Right lobe of liver (tissue), 6 donors: ENCODE measurements around the gene SETMAR. TPM values are rescaled to one million over a fixed set of nuclear protein-coding genes. Genes with fewer than 3 reads are reported as not detected.

Source experiments
- ATAC-seq, 4 donors: fragments of 200-7000 bp; cut with Tn5 transposase; one replicate each; pipeline ENCODE4 v1.9.1; 2020; ENCODE audit warnings: mild to moderate bottlenecking in 4 of 4, moderate library complexity in 4 of 4
- DNase-seq, 3 donors: peaks; one replicate each; pipeline ENCODE4 v3.0.0-alpha.2; 2020
- H3K27ac ChIP-seq, 3 donors: fragments of 200-600 bp; one replicate each; pipeline ENCODE4 v1.8.0; 2022
- H3K27me3 ChIP-seq, 2 donors: fragments of 200-600 bp; one replicate each; pipeline ENCODE4 v1.8.0; 2022
- H3K36me3 ChIP-seq, 4 donors: fragments of 200-600 bp; sonication (generic) in 1 of 4; one replicate each; pipeline versions ENCODE4 v1.5.1 to v1.8.0; 2017 to 2022; ENCODE audit warnings: control low read depth in 1 of 4
- H3K4me1 ChIP-seq, 4 donors: fragments of 200-600 bp; sonication (generic) in 1 of 4; one replicate each; pipeline versions ENCODE4 v1.5.1 to v1.8.0; 2017 to 2022; ENCODE audit warnings: control low read depth in 1 of 4
- H3K4me3 ChIP-seq, 3 donors: fragments of 200-600 bp; one replicate each; pipeline ENCODE4 v1.8.0; 2022
- H3K9me3 ChIP-seq, 4 donors: fragments of 200-600 bp; sonication (generic) in 1 of 4; one replicate each; pipeline versions ENCODE4 v1.5.1 to v1.8.0; 2017 to 2022; ENCODE audit warnings: control low read depth in 1 of 4
- POLR2A ChIP-seq: fragments of 450-650 bp; IDR thresholded peaks from one replicate; pipeline ENCODE4 v1.6.1; 2017; ENCODE audit warnings: antibody characterized with exemption, mild to moderate bottlenecking
- WGBS: methylation state at CpG from one replicate; pipeline ENCODE4 v1.1.6; 2018; ENCODE audit warnings: low coverage, low lambda C conversion rate; ENCODE audit not compliant: insufficient coverage; ENCODE audit errors: missing lambda C conversion rate; 5-methylcytosine and 5-hydroxymethylcytosine counted together
- intact Hi-C, 2 donors: fragments of 100-400 bp; cut with DNase I; formaldehyde crosslinking; loops; one replicate each; pipeline versions ENCODE4 v1.11.2 to v1.14.1; 2022
- total RNA-seq, 6 experiments: library from RNA; depleted of rRNA in 2 of 6; stranded (reverse); fragments of >200 nt in 2 of 6; fragmentation: NEBNext Ultra II Directional in 3 of 6; extraction: Animal tissue kit (Norgen Biotek cat#: 25700) in 3 of 6; gene quantifications; one replicate each; pipeline versions ENCODE4 v1.1.0 to v1.2.4, GENCODE V29; 2016 to 2023
- TF ChIP-seq, protein P1 (sequence below), 4 donors: fragments of 200-600 bp in 3 of 4; fragments of 450-650 bp in 1 of 4; IDR thresholded peaks; one replicate each; pipeline versions ENCODE4 v1.5.1 to v1.8.0; 2016 to 2022; ENCODE audit warnings: antibody characterized with exemption in 4 of 4, mild to moderate bottlenecking in 2 of 4
- donor health status: DM: no; HTN: yes; CAD: no.
- donor health status: DM: no; HTN: no; CAD: no.
- donor health status: DM: no; HTN: no; CAD: no.
- donor health status: DM: no; HTN: yes; CAD: no.
- donor health status: DM: no; HTN: yes; CAD: no.

SETMAR gene
- total RNA-seq, 6 experiments from 2014 or later = 5.7 to 8.9 (median 7.0) TPM

DNA sequence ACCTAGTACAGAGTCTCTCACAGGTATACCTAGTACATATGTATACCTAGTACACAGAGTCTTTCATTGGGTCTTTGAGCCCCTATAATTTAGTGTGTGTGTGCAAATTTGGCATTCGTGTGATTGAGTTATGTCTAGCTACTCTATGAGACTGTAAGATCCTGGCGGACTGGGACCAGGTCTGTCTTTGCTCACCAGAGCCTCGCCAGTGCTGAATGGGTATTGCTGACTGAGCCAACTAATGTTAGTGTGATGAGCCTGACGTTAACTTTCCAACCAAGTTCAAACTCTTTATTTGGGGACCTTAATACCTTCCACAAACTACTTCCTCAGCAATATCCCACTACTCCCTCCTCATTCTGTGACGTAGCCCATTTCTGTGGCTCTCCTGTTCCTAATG is 35.6 kb downstream of the SETMAR start:
- no peaks in the 10 kb centered on the region for H3K27me3 ChIP-seq

DNA sequence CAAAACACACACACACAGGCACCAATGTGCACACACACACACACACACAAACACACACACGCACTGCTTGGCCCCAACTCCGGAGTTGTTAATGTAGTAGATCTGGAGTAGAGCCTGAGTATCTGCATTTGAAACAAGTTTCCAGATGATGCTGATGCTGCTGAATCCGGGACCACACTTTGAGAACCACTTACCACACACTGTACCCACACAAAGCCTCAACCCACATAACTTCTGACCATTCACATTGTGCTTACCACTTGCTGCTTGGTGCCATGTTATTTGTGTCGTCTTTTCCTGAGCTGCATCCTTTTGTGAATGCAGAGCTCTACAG is 36.9 kb downstream of the SETMAR start:
- no peak for TF ChIP-seq POLR2A
- TF ChIP-seq, protein P1, sequence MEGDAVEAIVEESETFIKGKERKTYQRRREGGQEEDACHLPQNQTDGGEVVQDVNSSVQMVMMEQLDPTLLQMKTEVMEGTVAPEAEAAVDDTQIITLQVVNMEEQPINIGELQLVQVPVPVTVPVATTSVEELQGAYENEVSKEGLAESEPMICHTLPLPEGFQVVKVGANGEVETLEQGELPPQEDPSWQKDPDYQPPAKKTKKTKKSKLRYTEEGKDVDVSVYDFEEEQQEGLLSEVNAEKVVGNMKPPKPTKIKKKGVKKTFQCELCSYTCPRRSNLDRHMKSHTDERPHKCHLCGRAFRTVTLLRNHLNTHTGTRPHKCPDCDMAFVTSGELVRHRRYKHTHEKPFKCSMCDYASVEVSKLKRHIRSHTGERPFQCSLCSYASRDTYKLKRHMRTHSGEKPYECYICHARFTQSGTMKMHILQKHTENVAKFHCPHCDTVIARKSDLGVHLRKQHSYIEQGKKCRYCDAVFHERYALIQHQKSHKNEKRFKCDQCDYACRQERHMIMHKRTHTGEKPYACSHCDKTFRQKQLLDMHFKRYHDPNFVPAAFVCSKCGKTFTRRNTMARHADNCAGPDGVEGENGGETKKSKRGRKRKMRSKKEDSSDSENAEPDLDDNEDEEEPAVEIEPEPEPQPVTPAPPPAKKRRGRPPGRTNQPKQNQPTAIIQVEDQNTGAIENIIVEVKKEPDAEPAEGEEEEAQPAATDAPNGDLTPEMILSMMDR (IDR thresholded peaks at IDR 0.05) = no peak
- Histone ChIP-seq H3K4me1 (no peaks in the 10 kb centered on the region), H3K27me3 (no peaks in the 10 kb centered on the region), H3K4me3 (no peak overlapping the region), H3K9me3 (no peaks in the 10 kb centered on the region), H3K36me3 (no peaks in the 10 kb centered on the region), H3K27ac (no peak overlapping the region)
- WGBS = 100% methylated on average over 1 of the region's 4 CpGs
- ATAC-seq (no peak), DNase-seq (no peak)
- intact Hi-C loops = no loop called here

More for the DNA sequence above, 35.6 kb downstream of the SETMAR start:
- Histone ChIP-seq H3K36me3 (no peaks in the 10 kb centered on the region), H3K9me3 (no peaks in the 10 kb centered on the region), H3K4me3 (no peak overlapping the region), H3K27ac (no peak overlapping the region), H3K4me1 (peaks cover 0 to 7% (median 0%) of the 10 kb centered on the region in 4 donors)
- ATAC-seq (no peak), DNase-seq (no peak)
- intact Hi-C loops = no loop called here
- WGBS = 100% methylated on average over 1 of the region's 5 CpGs
- TF ChIP-seq, protein P1 (IDR thresholded peaks at IDR 0.05) = no peak
- no peak for TF ChIP-seq POLR2A

DNA sequence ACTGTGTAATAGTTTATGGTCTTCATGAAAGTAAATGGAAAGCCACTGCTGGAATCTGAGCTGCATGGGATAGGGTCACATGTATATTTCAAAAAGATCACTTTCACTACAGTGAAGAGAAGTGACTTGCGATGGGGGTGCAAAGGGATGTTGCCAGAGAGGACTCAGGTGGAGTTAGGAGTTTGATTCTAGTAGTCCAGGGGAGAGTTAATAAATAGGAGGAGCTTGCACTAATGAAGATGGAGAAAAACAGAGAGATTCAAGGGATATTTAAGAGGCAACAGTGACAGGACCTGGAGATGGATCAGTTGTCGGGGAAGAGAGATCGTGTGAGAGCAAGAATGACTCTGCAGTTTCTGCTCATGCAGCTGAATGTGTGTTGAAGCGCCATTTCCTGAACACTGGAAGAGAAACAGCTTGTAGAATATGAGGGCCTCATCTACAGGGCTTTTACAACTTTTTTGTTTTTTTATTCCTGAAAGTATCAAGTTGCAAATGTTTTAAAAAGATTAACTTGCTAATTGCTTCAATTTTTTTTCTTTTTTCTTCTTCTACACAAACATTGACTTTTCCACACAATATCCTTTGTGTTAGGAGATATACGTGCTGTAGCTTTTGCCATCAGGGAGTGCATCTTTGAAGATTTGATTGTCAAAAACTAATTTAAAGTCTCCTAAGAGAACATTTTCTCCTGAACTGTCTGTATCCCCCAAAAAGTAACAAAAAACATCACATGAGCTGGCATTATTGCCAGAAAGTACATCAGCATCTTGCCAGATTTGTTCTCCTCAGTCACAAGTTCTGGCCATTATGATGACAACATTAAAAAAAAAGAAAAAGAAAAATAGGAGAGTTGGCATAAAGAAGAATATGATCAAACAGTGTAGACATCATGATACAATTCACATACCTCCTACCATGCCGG is 37.5 kb downstream of the SETMAR start:
- Histone ChIP-seq H3K36me3 (no peaks in the 10 kb centered on the region), H3K4me3 (no peak overlapping the region), H3K4me1 (no peaks in the 10 kb centered on the region), H3K27ac (no peak overlapping the region), H3K9me3 (no peaks in the 10 kb centered on the region), H3K27me3 (no peaks in the 10 kb centered on the region)
- intact Hi-C loops = no loop called here
- TF ChIP-seq, protein P1 (IDR thresholded peaks at IDR 0.05) = no peak
- TF ChIP-seq POLR2A = no peak
- WGBS = 70% methylated on average over 6 of the region's 6 CpGs
- no peak for DNase-seq
- no peak for ATAC-seq

DNA sequence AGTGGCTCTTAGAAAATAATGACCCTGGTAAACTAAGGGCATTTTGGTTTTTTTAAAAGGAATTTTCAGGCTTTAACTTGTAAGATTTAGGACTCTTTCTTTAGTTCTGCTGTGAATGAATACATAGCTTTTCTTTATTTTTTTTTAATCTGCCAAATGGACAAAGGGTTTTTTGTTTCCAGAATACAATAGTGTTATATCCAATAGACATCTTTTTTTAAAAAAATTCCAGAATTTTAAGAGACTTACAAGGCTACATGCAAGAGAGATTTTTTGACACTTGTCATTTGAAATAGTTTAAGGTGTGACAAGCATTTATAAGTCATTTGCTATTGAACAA is 38.1 kb downstream of the SETMAR start:
- H3K4me3 ChIP-seq = no peak overlapping the region
- no peaks in the 10 kb centered on the region for H3K9me3 ChIP-seq
- no peak for ATAC-seq
- TF ChIP-seq, protein P1 (IDR thresholded peaks at IDR 0.05) = no peak
- TF ChIP-seq POLR2A = no peak
- no peaks in the 10 kb centered on the region for H3K4me1 ChIP-seq
- H3K27me3 ChIP-seq = no peaks in the 10 kb centered on the region
- intact Hi-C loops = no loop called here
- no peak for DNase-seq
- no peaks in the 10 kb centered on the region for H3K36me3 ChIP-seq
- H3K27ac ChIP-seq = no peak overlapping the region
